ENCODE results near the gene CYP4F2.

- TF ChIP-seq POLR2AphosphoS5 (IDR thresholded peaks at IDR 0.05) (peak in 1 of 3 donors; percentile 26), CTCF (IDR thresholded peaks at IDR 0.05 in 8 of 11, conservative IDR thresholded peaks at IDR 0.05 in 3 of 11) (no peak)
Measured at GRCh38 chr19:15871570-15871969, 26.3 kb downstream of the CYP4F2 start.
